Measurements from ENCODE around the gene HLCS. TPM values are rescaled to one million over a fixed set of nuclear protein-coding genes. Genes with fewer than 3 reads are reported as not detected.

The HLCS gene
- total and polyA plus RNA-seq, 2 of the 4 experiments (the other 2 are of a cell fraction): 10.6 to 21.0 TPM

GRCh38 chr21:36839735-36840134, 126.7 kb downstream of the HLCS start:
- Histone ChIP-seq H2BK15ac (ENCODE audit: low read depth, low read length) (peak overlapping the region; percentile 22; the same call in 1 of the 3 replicates), H3K18ac (ENCODE audit: low read depth, low read length) (no peak overlapping the region; the same call in 1 of the 2 replicates), H3K27ac (ENCODE audit: insufficient read depth, low read length) (no peak overlapping the region), H2BK5ac (ENCODE audit: low read depth, low read length, poor library complexity, severe bottlenecking) (peak overlapping the region; percentile 3), H3K14ac (replicated peaks; ENCODE audit: low read depth, low read length) (0 out of 2 replicates have a peak overlapping the region, but pooled peaks have one; percentile 10), H3K4ac (ENCODE audit: low read depth, low read length) (no peak overlapping the region; the same call in 1 of the 2 replicates), H4K91ac (ENCODE audit: insufficient read depth, low read depth, low read length) (no peak overlapping the region), H3K27me3 (ENCODE audit: control insufficient read depth, insufficient read depth, low read length) (no peaks in the 10 kb centered on the region), H3K4me3 (ENCODE audit: insufficient read depth, low read depth, low read length) (no peak overlapping the region), H3K79me1 (ENCODE audit: low read depth in 1 of 2, low read length in 2 of 2) (peaks cover 0 to 14% of the 10 kb centered on the region in 2 experiments; a peak in 2 of 4 replicates), H3K9ac (ENCODE audit: low read depth, low read length) (no peak overlapping the region), H3K36me3 (ENCODE audit: control insufficient read depth, insufficient read depth, low read length) (no peaks in the 10 kb centered on the region), H4K20me1 (ENCODE audit: insufficient read depth, low read length) (peaks cover 5% of the 10 kb centered on the region), H2BK20ac (ENCODE audit: low read depth, low read length) (no peak overlapping the region), H2AFZ (replicated peaks; ENCODE audit: low read length, poor library complexity) (no peak overlapping the region), H3K4me1 (ENCODE audit: control insufficient read depth, insufficient read depth, low read length) (peaks cover 15% of the 10 kb centered on the region), H4K8ac (ENCODE audit: low read depth in 2 of 2, low read length in 2 of 2) (0 out of 4 replicates have a peak overlapping the region, but pooled peaks of 1 of the 2 experiments have one; percentile 9), H3K9me1 (ENCODE audit: insufficient read depth, low read length) (peaks cover 5% of the 10 kb centered on the region), H3K23ac (ENCODE audit: low read depth, low read length) (peak overlapping the region; percentile 5; the same call in 1 of the 2 replicates), H3K9me3 (ENCODE audit: control insufficient read depth, insufficient read depth, low read length) (no peaks in the 10 kb centered on the region), H2AK5ac (ENCODE audit: low read depth, low read length) (no peak overlapping the region), H2BK120ac (ENCODE audit: low read depth, low read length) (no peak overlapping the region), H3K56ac (ENCODE audit: extremely low read depth, insufficient read depth, low read length) (no peak overlapping the region), H2AK9ac (replicated peaks; ENCODE audit: low read depth, low read length, poor library complexity) (no peak overlapping the region), H4K5ac (ENCODE audit: low read depth, low read length) (no peak overlapping the region), H3K4me2 (ENCODE audit: low read depth, low read length) (no peak overlapping the region)
- no peak for TF ChIP-seq RFX5 (IDR thresholded peaks at IDR 0.05; ENCODE audit: low read depth, low read length)
- TF ChIP-seq CEBPB (IDR thresholded peaks at IDR 0.05; ENCODE audit: low read depth, low read length): peak; percentile 70; the same call in 1 of the 2 replicates
- TF ChIP-seq, protein P1, sequence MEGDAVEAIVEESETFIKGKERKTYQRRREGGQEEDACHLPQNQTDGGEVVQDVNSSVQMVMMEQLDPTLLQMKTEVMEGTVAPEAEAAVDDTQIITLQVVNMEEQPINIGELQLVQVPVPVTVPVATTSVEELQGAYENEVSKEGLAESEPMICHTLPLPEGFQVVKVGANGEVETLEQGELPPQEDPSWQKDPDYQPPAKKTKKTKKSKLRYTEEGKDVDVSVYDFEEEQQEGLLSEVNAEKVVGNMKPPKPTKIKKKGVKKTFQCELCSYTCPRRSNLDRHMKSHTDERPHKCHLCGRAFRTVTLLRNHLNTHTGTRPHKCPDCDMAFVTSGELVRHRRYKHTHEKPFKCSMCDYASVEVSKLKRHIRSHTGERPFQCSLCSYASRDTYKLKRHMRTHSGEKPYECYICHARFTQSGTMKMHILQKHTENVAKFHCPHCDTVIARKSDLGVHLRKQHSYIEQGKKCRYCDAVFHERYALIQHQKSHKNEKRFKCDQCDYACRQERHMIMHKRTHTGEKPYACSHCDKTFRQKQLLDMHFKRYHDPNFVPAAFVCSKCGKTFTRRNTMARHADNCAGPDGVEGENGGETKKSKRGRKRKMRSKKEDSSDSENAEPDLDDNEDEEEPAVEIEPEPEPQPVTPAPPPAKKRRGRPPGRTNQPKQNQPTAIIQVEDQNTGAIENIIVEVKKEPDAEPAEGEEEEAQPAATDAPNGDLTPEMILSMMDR (conservative IDR thresholded peaks at IDR 0.05; ENCODE audit: low read depth, low read length): no peak
- no peak for TF ChIP-seq MXI1 (IDR thresholded peaks at IDR 0.05; ENCODE audit: borderline replicate concordance, low read depth, low read length)
- ChIA-PET CTCF (interaction anchor here (0.6 to 1.6 kb wide), 2 partner anchors 78 to 109 kb away, joined by 3 to 7 read pairs; no protein-coding TSS in a partner anchor), POLR2A (ENCODE audit: unreplicated experiment) (no interaction called here)
- BruUV-seq (replicated peaks): no TSS peak
- dilution Hi-C loops (cut with HindIII; ENCODE audit: low sequenced_read_pairs, unreplicated experiment): no loop called here
- ATAC-seq (ENCODE audit: low read depth) (no peak), DNase-seq (peak; percentile 15)
- in situ Hi-C loops (cut with MboI; ENCODE audit: low sequenced_read_pairs): no loop called here
- WGBS, 2 experiments (ENCODE audit: extremely low coverage in 2 of 2, insufficient read length in 1 of 2): no CpG with 5 or more reads among the region's 3 CpGs
- intact Hi-C loops (cut with micrococcal nuclease): no loop called here

Data from IMR-90 (cell line).